ENCODE results near the gene CXorf66. TPM values are rescaled to one million over a fixed set of nuclear protein-coding genes. Genes with fewer than 3 reads are reported as not detected.
"Not testable (repeated sequence)": the region's sequence is repeated elsewhere in the genome, so short reads cannot be mapped to it uniquely, and the experiment has no call there.

CXorf66 gene
- not detected in 2 replicates for total RNA-seq (2014; rRNA removed)
- polyA plus RNA-seq (2012) = not detected

DNA sequence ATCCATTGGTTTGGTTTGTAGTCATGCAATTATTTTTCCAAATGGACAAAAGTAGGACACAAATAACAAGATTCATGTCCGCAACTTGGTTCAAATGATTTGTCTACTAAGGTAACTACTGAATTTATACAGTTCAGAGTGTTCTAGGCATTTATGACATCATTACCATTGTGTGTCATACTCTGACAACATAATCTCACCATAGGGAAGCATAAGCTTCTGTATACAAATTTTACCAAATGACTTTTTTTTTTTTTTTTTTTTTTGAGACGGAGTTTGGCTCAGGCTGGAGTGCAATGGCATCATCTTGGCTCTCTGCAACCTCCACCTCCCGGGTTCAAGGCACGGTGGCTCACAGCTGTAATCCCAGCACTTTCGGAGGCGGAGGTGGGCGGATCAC is at the start of gene CXorf66:
Gene CXorf66, minus strand, starts transcription at position 101 of the 400 bp plus-strand sequence. Its CDS starts 25 bp downstream, at position 76.
- no peak for DNase-seq (ENCODE audit: low read depth)

GRCh38 chrX:139982856-139983255 is 17.5 kb upstream of the CXorf66 start:
- no peak for DNase-seq (ENCODE audit: low read depth)

DNA sequence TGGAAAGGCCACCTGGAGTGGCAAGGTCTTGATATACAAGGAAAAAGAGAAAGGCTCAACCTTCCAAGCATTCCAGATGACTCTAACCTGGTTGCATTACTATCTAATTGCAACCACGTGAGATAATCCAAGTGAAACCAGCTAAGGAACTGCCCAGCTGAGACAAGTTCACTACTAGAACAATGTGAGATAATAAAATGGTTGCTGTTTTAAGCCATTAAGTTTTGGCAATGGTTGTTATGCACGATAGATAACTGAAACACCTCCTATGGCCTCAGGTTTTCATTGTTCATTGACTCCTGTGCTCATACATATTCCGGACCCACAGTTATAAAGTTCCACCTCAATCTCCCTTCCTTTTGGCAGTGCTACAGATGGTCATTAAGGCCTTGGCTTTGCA is 9.2 kb upstream of the CXorf66 start:
- no peak for DNase-seq (ENCODE audit: low read depth)

DNA sequence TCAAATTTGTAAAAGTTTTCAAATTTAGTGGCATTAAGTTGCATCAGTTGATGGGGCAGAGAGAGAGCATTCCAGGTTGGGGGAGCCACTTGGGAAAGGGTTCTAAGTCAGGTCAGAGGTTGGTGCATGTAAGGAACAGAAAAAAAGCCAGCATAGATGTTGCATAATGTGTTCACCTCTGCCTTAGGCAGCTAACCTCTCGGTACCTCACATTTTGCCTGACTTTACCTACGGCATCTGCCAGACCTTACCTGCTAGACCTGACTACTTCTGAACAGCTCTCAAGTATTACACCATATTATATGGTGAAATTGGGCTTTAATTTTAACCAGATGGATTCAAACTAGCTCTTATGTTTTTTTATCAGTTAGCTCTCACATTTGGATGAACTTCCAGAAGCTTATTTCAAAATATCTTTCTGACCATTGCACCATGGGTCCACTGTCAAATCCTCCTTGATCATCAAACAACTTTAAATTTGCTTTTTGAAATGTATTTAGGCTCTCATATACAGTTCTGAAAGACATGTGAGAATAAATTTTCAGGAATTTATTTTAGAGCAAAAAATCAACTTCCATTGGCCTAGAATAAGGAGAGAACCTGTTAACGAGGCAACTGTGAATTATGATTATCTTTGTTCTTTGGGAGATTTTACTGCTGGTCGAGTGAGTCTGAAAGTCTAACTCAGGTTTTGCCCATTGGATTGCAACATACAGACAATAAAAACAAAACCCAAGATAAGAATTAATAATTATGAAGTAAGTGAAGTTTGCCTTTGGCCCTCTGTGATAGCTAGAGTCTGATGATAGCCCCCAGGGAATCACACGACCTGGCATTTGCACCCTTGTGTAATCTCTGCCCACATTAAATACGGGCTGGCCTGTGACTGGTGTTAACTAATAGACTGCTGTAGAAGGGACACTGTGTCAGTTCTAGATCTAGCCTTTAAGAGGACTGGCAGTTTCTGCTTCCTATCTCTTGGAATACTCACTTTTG is 7.6 kb upstream of the CXorf66 start:
- DNase-seq (ENCODE audit: low read depth) = no peak

- DNase-seq (ENCODE audit: low read depth) = no peak
These were observed 6.8 kb upstream of the CXorf66 start for GRCh38 chrX:139972113-139972512.

DNA sequence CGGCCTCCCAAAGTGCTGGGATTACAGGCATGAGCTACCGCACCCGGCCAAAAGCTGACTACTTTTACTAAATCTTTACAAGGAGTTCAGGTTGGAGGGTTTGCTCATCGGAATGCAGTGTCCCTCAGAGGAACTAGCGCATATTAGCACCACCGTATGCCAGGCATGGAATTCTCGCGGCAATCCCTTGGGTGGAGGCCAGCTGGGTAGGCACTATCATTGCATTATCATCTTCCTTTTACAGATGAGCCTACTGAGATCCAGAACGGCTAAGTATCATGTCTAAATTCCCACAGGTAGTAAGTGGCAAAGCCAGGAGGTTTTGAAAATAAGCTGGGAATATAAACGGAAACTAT is 6.1 kb upstream of the CXorf66 start:
- DNase-seq (ENCODE audit: low read depth) = no peak

DNA sequence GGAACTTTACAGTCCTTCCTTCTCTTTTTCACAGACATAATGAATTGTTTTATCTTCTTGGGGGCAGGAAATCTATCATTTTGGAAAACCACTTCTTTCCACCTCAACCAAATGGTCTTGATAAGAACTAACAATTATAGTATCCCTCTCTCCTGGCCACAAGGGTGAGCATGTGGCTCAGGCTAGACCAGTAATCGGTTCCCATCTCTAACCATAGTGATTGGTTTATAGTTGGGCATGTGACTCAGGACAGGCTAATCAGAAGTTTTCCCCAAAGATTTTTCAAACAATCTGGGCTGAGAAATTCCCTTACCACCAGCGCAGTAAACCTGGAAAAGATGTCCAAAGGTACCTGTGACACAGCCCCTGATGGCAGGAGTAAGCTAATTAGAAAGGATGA is 4.0 kb upstream of the CXorf66 start:
- no peak for DNase-seq (ENCODE audit: low read depth)

- DNase-seq (ENCODE audit: low read depth) = no peak
These were observed 2.4 kb upstream of the CXorf66 start for GRCh38 chrX:139967750-139968149.

DNA sequence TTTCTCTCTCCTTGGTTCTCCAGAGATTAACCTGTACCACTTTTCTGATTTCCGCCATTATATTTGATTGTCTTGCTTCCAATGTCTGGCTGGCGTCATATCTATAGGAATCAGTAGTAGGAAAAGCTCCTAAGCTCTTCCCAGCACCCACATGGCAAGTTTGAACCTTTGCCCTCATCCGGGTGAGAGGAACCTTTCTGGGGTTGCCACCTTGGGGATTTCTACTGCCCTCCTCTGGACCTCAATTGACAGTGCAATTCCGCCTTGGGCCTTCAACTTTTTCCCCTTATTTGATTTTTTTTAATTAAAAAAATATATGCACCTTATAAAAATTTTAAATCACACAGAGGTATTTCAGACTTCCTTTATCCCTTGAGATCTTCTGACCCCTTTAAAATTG is 2.0 kb upstream of the CXorf66 start:
- DNase-seq (ENCODE audit: low read depth) = peak; percentile 5

GRCh38 chrX:139966159-139966558 is 838 bp upstream of the CXorf66 start:
- not testable (repeated sequence) for DNase-seq (ENCODE audit: low read depth)

- not testable (repeated sequence) for DNase-seq (ENCODE audit: low read depth)
These were observed 4.2 kb downstream of the CXorf66 start for GRCh38 chrX:139961091-139961490.

DNA sequence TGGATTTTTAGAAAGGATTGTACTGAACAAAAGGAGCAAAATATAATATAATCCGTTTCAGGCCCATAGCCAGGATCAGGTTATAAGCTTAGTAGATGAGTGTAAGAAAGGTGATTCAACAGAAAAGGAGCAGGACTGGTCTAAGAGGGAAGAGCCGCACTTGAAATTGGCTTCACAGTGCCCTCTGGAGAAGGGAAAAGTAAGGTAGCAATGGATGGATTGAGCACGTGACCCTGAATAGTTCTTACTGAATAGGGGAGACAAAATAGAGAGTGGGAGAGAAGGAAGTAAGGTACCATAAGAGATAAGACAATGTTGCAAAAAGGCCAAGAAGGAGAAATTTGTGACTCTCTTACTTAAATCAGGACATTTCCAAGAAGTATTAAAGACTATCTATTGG is 15.6 kb downstream of the CXorf66 start:
- DNase-seq (ENCODE audit: low read depth) = no peak

- no peak for DNase-seq (ENCODE audit: low read depth)
These were observed 20.2 kb downstream of the CXorf66 start for GRCh38 chrX:139945075-139945474.

GRCh38 chrX:139936259-139936658 is 29.1 kb downstream of the CXorf66 start:
- DNase-seq (ENCODE audit: low read depth) = no peak

DNA sequence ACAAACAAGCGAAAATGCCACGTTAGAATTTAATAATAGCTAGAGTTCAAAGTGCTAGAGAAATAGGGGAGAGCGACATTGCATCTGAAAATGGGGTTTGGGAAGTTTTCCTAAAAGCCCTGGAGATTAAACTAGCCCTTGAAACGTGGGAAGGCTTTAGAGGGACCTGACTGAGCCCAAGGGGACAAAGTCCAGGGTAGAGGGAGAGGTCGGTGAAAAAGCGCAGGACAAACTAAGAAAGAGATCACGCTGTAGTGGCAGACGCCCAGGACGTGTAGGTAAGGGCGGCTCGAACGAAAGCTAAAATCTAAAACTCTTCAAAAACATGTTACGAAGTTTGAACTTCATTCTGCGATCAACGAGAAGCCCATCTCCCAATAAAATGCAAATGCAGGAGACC is 31.4 kb downstream of the CXorf66 start:
- no peak for DNase-seq (ENCODE audit: low read depth)

GRCh38 chrX:139932901-139933796 is 32.2 kb downstream of the CXorf66 start, which contains the start of gene ATP11C:
Gene ATP11C, minus strand, starts transcription at chrX:139933053. Its CDS starts 1,011 bp downstream, at chrX:139932042.
- DNase-seq (ENCODE audit: low read depth) = peak; percentile 83

GRCh38 chrX:139932073-139932900 is 33.0 kb downstream of the CXorf66 start:
- peak; percentile 25 for DNase-seq (ENCODE audit: low read depth)

DNA sequence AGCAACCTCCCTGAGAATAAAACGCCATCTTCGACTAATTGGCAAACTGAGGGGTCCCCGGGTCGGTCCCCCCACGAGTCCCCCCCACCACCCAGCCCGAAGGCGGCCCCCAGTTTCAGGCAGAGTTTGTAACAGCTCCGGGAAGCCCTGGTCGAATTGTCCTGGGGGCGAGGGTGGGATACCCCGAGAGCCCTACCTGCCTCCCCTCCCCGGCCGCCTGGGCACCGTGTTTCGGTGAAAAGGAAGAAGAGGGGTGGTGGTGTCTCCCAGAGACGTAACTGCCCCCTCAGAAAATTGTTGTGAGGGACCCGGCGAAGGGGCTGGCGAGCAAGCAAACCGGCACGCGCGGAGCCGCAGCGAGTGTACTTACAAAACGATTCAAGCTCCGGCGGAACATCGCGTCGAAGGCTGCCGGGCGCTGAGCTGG is 33.7 kb downstream of the CXorf66 start:
- DNase-seq (ENCODE audit: low read depth) = no peak

DNA sequence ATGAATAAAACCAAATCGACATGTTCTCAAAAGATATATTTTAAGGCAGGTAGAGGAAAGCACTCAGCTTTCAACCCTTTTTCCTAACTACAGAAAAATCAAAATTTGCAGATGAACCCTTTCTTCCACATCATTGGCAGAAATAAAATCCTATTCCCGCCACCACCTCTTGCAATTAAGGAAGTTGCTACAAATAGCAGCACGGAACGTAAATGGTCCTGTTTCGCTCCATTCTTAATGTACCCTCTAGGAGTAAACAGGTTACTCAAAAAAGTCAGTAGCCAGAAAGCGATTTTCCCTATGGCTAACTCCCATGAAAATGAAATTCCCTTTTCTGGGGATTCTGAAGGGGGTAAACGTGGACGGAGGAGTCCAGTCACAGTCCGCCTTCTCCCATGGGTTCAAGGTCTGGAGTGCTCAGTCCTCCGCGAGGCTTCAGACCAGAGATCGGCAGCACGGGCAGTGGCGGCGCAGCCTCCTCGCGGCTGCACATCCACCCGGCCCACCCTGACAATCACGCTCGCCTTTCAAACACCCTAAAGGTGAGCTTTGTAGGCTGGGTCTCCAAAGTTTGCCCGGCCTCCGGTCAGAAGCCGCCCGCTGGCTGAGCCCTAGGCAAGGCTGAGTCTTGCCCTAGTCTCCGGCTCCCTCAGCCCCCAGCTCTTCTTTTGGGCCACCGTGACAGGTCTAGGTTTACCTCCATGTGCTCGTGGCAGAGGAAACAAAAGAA is 34.2 kb downstream of the CXorf66 start:
- no peak for DNase-seq (ENCODE audit: low read depth)

DNA sequence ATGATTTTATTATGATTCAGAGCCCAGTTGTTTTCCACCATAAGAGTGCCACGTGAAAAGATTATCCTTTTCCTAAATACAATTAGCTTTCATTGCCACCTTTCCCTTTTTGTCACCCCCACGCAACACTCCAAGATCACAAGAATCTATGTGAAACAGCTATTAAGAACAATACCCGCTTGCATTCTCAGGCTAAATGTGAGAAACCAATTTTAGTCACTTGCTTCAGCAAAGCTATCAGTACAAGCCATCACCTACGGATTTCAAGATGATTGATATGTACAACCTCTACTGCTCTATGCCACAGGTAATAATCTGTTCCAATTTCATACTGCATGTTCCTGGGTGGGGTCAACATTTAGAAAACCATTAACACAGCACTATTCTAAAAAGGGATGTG is 34.9 kb downstream of the CXorf66 start:
- no peak for DNase-seq (ENCODE audit: low read depth)

All from LHCN-M2 (cell line).